H54 (cell line): Measurements from ENCODE around the gene RBM15.

Experiments
- DNase-seq: peaks from one replicate; pipeline ENCODE4 v3.0.0; 2011; ENCODE audit warnings: low spot score, mixed read lengths; ENCODE audit not compliant: insufficient read length
- FAIRE-seq: peaks from 3 replicates; lab custom pipeline; 2011; peaks lifted over from hg19 to GRCh38; lab: Jason Lieb, UNC
- POLR2A ChIP-seq: IDR thresholded peaks from 2 replicates; pipeline ENCODE4 v1.6.1; 2011; ENCODE audit warnings: low read depth, mild to moderate bottlenecking, low read length

The RBM15 gene

DNA sequence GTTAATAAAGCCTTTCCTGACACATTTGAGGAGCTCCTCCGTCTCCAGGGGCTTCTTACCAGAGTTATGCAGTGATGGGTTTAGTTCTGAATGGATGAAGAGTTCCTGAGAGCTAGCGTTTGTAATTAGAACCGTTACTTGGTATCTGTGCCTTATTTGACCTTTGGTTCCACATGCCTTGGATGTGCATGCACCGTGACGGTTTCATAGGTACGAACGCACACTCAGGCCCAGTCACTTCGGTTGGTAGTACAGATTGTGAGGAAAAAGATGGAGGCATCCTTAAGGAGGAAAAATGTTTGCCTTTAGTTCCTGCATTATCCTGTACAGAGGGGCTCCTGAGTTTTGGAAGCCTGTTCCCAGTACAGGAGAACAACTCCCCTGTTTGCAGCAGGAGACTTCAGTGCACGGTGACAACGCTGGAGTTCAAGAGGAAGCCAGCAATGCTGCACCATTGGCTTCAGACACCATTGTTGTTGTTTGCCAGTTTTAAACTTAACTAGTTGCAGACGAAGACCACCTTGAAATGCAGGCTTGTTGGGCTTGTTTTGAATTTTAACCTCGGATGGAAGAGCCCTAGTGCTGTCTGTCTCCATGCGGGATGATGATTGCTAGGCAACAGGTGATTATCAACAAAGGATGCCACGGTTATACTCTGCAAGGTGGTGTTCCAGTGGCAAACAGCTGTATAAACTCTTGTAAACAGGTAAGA, 8.2 kb downstream of the RBM15 start:
- FAIRE-seq: no peak
- TF ChIP-seq POLR2A: no peak
- DNase-seq: no peak

DNA sequence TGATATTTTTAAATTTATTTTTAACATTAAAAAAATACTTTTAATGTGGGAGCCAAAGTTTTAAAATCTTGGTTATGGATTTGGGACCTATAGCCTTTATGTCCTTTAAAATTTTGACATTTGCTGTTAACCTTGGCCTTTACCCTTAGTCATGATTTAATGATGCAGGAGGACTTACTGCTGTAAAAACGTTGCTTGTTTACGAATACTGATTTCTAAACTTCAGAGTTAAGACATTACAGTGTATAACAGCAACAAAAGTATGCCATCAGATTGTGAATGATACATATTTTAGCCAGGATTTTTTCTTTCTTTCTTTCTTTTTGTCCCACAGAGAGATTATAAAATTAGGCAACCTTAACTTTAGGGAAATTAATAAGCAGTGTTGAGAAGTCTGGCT, 8.9 kb downstream of the RBM15 start:
- TF ChIP-seq POLR2A: no peak
- peak; percentile 6 for FAIRE-seq

DNA sequence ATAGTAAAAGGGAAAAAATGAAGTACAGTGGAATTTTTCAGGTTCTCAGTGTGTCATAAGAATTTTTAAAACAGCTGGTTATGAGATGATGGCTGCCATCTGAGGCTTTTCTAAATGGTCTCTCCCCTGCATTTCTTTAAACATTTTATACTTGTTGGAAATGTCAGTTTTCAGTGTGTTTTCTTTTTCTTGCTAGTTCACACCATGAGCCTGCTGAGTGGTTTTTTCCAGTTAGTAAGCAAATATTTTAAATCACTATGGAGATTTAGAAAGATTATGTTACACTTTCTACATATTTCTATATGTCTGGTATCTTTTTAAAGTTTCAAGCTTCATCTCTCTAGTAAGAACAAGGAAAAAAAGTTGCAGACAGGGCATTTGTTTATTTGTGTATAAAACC, 9.6 kb downstream of the RBM15 start:
- no peak for DNase-seq
- no peak for FAIRE-seq
- no peak for TF ChIP-seq POLR2A

More for the DNA sequence above, 8.9 kb downstream of the RBM15 start:
- no peak for DNase-seq

DNA sequence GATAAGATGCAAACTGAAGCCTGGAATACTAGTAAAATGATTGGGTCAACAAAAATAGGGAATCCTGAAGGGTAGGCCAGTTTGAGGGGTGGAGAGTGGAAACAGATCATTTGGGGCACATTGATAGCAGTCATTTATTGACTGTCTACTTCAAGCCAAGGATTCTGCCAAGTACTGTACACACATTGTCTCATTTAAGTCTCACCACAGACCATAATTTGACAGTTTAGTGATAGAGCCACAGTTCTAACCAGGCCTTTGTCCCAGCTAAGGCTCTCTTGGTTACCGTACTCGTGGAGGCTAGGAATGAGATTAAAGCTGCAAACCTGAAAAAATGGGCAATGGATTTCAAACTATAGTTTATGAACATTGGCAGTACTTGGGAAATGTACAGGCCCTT, 11.2 kb downstream of the RBM15 start:
- FAIRE-seq (peak; percentile 15), DNase-seq (no peak)
- no peak for TF ChIP-seq POLR2A

DNA sequence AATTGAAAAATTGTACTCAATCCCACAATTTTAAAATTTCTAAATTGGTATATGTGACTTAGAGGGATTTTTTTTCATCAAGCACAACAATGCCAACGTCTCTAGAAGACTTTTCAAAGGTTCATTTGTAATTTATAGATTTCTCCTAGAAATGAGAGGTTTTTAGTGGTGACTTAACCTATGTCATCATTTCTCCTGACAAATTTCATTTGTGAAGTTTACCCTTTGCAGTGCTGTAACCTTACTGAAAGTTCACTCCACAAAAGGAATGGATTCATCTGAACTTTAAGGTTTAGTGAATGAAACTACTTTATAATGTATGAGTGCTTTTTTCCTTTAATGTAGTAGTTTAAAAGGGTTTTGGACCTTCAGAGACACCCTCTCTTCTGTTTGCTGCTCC, 16.1 kb downstream of the RBM15 start:
- FAIRE-seq: no peak
- no peak for TF ChIP-seq POLR2A
- no peak for DNase-seq

DNA sequence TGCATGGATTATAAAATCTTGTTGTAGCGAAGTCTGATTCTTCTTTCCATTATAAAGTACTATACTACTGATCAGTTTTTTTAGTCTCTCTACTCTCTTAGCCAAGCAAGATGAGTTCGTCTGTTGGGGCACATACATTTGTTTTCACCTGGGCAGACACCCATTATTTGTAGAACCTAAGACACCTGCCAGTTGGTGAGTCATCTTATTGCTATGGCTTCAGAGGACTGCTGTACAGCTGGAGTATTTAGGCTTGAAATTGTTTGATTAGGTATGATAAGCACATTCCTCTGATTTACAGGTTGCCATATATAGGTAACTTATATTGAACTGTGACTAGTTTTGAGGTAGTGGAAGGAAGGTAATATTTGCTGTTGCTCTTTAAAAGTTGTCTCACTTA, 17.2 kb downstream of the RBM15 start:
- no peak for FAIRE-seq
- no peak for DNase-seq
- TF ChIP-seq POLR2A: no peak

DNA sequence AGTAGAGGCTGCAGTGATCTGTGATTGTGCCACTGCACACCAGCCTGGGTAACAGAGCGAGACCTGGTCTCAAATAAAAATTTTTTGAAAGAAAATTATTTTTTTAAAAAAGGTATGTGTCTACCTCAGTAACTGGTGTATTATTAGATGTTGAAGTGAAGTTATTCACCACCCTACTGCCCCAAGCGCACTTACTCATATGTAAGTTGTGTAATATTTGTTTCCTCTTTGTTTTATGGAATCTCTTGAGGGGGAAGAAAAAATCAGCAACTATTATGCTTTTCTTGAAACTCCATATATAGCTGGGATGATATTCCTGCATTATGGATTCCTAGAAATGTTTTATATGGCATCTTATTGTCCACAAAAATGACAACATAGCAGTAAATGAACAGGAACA, 21.3 kb downstream of the RBM15 start:
- no peak for DNase-seq
- no peak for TF ChIP-seq POLR2A
- FAIRE-seq: no peak

DNA sequence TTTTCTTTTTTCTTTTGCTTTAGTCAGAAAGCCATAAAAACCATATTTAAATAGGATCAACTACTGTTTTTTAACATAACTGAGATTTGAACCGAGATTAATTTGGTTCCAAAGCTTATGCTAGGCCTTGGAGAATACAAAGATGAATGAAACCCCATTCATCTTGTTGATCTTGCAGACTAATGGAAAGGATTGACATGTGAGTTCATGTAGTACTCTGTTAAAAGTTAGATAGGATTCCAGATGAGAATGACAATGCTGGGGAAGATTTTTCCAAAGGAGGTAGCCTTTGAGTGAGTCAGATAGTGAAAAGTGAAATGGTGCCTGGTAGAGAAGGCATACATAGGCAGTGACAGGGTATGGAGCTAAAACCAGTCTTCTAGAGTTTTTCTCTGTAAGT, 22.7 kb downstream of the RBM15 start:
- FAIRE-seq (peak; percentile 68), DNase-seq (no peak)
- no peak for TF ChIP-seq POLR2A

DNA sequence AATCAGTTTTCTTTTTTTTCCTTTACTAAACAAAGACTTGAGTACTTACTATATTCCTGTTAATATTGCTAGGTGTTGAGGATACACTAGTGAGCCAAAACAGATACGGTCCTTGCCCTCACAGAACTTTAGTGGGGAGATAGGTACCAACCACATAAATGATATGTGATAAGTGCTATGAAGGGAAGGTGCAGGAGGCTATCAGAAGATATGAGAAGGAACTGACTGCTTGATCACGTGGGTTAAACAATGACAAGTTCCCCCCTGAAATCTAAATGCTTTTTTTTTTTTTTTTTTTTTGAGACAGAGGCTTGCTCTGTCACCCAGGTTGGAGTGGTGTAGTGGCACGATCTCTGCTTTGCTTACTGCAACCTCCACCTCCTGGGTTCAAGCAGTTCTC, 25.0 kb downstream of the RBM15 start:
- TF ChIP-seq POLR2A: no peak
- FAIRE-seq: peak; percentile 62

DNA sequence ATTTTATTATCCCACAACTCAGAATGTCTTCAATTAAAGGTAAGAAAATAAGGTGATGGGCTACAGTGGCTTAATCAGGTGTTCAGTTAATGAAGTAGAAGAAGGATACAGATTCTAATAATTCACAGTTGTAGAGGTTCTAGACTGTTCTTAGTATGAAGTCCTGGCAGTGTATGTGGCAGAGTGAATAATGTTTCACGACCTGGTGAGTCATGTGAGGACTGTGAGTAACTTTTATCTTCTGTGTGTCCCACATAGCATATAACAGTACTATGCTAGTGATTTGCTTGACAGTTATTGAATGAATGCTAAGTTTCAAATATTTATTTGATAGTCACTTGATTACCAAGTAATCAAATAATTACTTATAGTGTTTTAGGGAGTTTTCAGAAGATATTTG, 31.6 kb downstream of the RBM15 start:
- DNase-seq (peak; percentile 40), FAIRE-seq (peak; percentile 88)
- TF ChIP-seq POLR2A: no peak

More for the DNA sequence above, 25.0 kb downstream of the RBM15 start:
- DNase-seq: no peak

DNA sequence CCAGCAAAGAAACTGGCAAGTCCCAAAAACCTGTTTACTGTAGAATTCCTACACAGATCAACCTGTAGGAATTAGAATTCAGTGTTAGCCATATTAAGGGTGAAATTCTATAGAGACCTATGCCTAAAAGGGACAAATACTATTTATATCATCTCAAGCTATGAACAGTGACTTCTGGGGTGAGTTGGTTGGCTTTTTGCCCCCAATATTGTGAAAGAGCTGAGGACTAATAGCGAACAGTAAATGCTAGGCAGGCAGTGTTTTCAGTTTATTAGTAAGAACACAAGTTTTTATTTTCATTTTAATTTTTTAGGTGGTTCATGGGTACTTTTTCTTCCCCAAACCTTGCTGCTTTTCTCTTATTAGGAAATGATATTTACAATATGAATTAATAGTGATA, 36.3 kb downstream of the RBM15 start:
- no peak for TF ChIP-seq POLR2A
- FAIRE-seq: no peak
- DNase-seq: no peak

DNA sequence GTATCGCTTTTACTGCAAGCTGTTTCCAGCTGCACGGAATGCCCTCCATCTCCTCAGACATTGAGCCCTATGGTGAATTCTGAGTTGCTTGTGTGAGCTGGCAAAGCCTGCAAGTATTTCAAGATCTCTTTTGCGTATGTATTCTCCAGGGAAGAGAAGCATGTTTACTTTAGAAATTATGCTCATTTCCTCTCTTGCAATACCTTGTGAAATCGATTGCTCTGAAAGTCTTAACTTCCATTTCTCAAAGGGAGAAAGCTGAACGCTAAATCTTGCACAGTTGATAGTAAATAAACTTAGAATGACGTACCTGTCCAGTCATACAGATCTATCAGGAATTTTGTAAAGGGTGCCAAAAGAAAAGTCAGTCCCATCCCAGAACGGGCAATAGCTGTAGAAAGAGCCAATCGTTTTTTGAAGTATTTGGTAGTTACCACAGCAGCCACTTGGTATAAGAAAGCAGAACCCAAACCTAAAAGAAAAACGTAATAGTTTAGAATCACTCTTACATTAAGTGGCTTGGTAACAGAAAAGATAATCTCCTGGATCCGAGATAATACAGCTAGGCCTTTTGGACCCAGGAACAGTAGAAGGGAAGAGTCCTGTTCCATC, 41.6 kb downstream of the RBM15 start:
- TF ChIP-seq POLR2A: no peak
- no peak for DNase-seq
- no peak for FAIRE-seq

DNA sequence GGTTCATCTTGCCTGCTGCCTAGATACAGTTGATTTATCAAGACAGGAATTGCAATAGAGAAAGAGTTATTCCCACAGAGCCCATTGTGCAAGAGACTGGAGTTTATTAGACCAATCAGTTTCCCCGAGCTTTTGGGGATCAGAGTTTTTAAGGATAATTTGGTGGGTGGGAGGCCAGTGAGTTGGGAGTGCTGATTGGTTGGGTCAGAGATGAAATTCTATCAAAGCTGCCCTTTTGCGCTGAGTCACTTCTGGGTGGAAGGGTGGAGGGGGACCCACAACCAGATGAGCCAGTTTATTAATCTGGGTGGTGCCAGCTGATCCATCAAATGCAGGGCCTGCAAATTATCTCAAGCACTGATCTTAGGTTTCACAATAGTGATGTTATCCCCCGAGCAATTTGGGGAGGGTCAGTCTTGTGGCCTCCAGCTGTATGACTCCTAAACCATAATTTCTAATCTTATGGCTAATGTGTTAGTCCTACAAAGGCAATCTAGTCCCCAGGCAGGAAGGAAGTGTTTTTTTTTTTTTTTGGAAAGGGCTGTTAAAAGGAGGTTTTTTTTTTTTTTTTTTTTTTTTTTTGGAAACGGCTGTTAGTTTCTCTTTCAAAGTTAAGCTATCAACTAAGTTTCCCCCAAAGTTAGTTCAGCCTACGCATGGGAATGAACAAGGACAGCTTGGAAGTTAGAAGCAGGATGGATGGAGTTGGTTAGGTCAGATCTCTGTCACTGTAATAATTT, 44.2 kb downstream of the RBM15 start:
- no peak for TF ChIP-seq POLR2A

DNA sequence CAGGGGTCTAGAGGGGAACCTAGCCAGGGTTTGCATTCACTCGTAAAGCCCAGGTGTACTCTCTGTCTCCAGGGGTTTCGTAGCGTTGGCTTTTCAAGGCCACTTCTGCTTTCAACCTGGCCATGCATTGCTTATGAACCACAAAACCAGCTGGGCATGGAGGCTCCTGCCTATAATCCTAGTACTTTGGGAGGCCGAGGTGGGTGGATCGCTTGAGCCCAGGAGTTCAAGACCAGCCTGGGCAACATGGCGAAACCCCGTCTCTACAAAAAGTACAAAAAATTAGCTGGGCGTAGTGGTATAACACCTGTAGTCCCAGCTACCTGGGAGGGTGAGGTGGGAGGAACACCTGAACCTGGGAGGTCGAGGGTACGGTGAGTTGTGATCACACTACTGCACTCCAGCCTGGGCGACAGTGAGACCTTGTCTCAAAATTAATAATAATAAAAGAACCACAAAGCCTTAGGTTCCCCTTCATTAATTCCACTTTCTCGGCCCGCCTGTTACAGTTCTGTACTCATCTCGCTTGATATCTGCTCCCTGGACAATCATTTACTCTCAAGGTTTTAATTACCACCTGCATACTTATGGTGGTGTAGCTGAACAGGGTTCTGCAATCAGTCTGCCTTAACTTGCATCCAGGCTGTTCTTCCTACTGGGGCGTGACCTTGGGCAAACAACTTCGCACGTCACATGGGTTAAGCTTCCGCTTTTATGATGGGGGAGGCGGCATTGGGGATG, 45.6 kb downstream of the RBM15 start:
- FAIRE-seq: no peak
- DNase-seq: no peak
- TF ChIP-seq POLR2A: no peak

More for the DNA sequence above, 44.2 kb downstream of the RBM15 start:
- DNase-seq (no peak), FAIRE-seq (no peak)
